ENCODE measurements around the gene OBP2B. TPM values are rescaled to one million over a fixed set of nuclear protein-coding genes. Genes with fewer than 3 reads are reported as not detected.

Gene OBP2B
- total and polyA plus RNA-seq, 2 experiments from 2014 or later, result not detected

DNA sequence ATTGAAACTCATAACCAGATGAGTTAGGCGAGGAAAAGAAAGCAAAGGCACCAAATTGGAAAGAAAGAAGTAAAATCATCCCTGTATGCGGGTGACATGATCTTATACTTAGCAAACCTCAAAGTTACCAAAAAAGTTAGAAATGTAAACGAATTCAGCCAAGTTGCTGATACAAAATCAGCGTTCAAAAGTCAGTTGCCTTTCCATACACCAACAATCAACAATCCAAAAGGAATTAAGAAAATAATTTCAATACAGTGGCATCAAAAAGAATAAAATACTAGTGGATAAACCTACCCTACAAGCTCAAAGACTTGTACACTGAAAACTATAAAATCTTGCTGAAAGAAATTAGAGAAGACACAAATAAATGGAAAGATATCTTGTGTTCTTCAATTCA is 14.5 kb downstream of the OBP2B start:
- Histone ChIP-seq H3K9me2 (ENCODE audit: insufficient read depth) (peaks cover 3% of the 10 kb centered on the region; the same call in 1 of the 2 replicates), H3K27me3 (ENCODE audit: insufficient read depth) (no peaks in the 10 kb centered on the region), H2AFZ (no peak overlapping the region), H3K79me2 (replicated peaks; ENCODE audit: insufficient read depth) (no peaks in the 10 kb centered on the region), H3K27ac (ENCODE audit: low read depth) (no peak overlapping the region), H3K4me3 (no peak overlapping the region), H3K4me1 (ENCODE audit: insufficient read depth) (no peaks in the 10 kb centered on the region), H3F3A (replicated peaks; ENCODE audit: low read depth) (no peaks in the 10 kb centered on the region), H3K4me2 (no peak overlapping the region), H3K36me3 (ENCODE audit: insufficient read depth) (no peaks in the 10 kb centered on the region), H4K20me1 (replicated peaks; ENCODE audit: insufficient read depth) (no peaks in the 10 kb centered on the region)
- no peak for ATAC-seq
- no peak overlapping the region for H3K27ac Mint-ChIP-seq
- no peak for DNase-seq (ENCODE audit: low spot score)
- peaks cover 5% of the 10 kb centered on the region; the same call in 1 of the 3 replicates for H3K9me3 Mint-ChIP-seq
- H3K27me3 Mint-ChIP-seq (ENCODE audit: insufficient read depth, low read depth, poor library complexity), result peaks cover 7% of the 10 kb centered on the region
- H3K36me3 Mint-ChIP-seq (ENCODE audit: low read depth), result no peaks in the 10 kb centered on the region
- no peak overlapping the region for H3K4me3 Mint-ChIP-seq
- peaks cover 2% of the 10 kb centered on the region; the same call in 2 of the 3 replicates for H3K4me1 Mint-ChIP-seq
- TF ChIP-seq, protein P1, sequence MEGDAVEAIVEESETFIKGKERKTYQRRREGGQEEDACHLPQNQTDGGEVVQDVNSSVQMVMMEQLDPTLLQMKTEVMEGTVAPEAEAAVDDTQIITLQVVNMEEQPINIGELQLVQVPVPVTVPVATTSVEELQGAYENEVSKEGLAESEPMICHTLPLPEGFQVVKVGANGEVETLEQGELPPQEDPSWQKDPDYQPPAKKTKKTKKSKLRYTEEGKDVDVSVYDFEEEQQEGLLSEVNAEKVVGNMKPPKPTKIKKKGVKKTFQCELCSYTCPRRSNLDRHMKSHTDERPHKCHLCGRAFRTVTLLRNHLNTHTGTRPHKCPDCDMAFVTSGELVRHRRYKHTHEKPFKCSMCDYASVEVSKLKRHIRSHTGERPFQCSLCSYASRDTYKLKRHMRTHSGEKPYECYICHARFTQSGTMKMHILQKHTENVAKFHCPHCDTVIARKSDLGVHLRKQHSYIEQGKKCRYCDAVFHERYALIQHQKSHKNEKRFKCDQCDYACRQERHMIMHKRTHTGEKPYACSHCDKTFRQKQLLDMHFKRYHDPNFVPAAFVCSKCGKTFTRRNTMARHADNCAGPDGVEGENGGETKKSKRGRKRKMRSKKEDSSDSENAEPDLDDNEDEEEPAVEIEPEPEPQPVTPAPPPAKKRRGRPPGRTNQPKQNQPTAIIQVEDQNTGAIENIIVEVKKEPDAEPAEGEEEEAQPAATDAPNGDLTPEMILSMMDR (conservative IDR thresholded peaks at IDR 0.05; ENCODE audit: low read depth in 2 of 2), result no peak
- TF ChIP-seq EZH2 (IDR thresholded peaks at IDR 0.05; ENCODE audit: low read depth, unreplicated experiment) (no peak), ZNF114 (CRISPR knock-in tag; IDR thresholded peaks at IDR 0.05) (no peak), ZNF331 (CRISPR knock-in tag; IDR thresholded peaks at IDR 0.05; ENCODE audit: low read depth) (no peak), NANOG (IDR thresholded peaks at IDR 0.05; ENCODE audit: borderline replicate concordance) (no peak), CREB1 (CRISPR knock-in tag; IDR thresholded peaks at IDR 0.05; ENCODE audit: low read depth) (no peak), POLR2AphosphoS5 (IDR thresholded peaks at IDR 0.05; ENCODE audit: low read depth) (no peak), STAT1 (IDR thresholded peaks at IDR 0.05; ENCODE audit: unreplicated experiment) (no peak)
- TF ChIP-seq, protein P2, sequence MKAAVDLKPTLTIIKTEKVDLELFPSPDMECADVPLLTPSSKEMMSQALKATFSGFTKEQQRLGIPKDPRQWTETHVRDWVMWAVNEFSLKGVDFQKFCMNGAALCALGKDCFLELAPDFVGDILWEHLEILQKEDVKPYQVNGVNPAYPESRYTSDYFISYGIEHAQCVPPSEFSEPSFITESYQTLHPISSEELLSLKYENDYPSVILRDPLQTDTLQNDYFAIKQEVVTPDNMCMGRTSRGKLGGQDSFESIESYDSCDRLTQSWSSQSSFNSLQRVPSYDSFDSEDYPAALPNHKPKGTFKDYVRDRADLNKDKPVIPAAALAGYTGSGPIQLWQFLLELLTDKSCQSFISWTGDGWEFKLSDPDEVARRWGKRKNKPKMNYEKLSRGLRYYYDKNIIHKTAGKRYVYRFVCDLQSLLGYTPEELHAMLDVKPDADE (IDR thresholded peaks at IDR 0.05), result no peak
- TF ChIP-seq, protein P3, sequence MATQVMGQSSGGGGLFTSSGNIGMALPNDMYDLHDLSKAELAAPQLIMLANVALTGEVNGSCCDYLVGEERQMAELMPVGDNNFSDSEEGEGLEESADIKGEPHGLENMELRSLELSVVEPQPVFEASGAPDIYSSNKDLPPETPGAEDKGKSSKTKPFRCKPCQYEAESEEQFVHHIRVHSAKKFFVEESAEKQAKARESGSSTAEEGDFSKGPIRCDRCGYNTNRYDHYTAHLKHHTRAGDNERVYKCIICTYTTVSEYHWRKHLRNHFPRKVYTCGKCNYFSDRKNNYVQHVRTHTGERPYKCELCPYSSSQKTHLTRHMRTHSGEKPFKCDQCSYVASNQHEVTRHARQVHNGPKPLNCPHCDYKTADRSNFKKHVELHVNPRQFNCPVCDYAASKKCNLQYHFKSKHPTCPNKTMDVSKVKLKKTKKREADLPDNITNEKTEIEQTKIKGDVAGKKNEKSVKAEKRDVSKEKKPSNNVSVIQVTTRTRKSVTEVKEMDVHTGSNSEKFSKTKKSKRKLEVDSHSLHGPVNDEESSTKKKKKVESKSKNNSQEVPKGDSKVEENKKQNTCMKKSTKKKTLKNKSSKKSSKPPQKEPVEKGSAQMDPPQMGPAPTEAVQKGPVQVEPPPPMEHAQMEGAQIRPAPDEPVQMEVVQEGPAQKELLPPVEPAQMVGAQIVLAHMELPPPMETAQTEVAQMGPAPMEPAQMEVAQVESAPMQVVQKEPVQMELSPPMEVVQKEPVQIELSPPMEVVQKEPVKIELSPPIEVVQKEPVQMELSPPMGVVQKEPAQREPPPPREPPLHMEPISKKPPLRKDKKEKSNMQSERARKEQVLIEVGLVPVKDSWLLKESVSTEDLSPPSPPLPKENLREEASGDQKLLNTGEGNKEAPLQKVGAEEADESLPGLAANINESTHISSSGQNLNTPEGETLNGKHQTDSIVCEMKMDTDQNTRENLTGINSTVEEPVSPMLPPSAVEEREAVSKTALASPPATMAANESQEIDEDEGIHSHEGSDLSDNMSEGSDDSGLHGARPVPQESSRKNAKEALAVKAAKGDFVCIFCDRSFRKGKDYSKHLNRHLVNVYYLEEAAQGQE (IDR thresholded peaks at IDR 0.05; ENCODE audit: unreplicated experiment), result no peak

Measured in GM23338 (cell line).